ENCODE measurements around the gene NMUR1.
"Not testable (repeated sequence)": the region's sequence is repeated elsewhere in the genome, so short reads cannot be mapped to it uniquely, and the experiment has no call there.

The NMUR1 gene

GRCh38 chr2:231530099-231531011 is at the start of gene NMUR1:
Gene NMUR1 (minus strand): TSS chr2:231530445. CDS start chr2:231530361, 84 bp downstream.
- DNase-seq (ENCODE audit: low read depth): peak; percentile 55

GRCh38 chr2:231579560-231579959 is 49.3 kb upstream of the NMUR1 start:
- DNase-seq (ENCODE audit: low read depth): no peak

GRCh38 chr2:231578655-231579054 is 48.4 kb upstream of the NMUR1 start:
- DNase-seq (ENCODE audit: low read depth): not testable (repeated sequence)

GRCh38 chr2:231576465-231576864 is 46.2 kb upstream of the NMUR1 start:
- no peak for DNase-seq (ENCODE audit: low read depth)

- no peak for DNase-seq (ENCODE audit: low read depth)
These were observed 45.5 kb upstream of the NMUR1 start for GRCh38 chr2:231575612-231576256.

- no peak for DNase-seq (ENCODE audit: low read depth)
These were observed 43.6 kb upstream of the NMUR1 start for GRCh38 chr2:231573698-231574421.

- DNase-seq (ENCODE audit: low read depth): no peak
These were observed 42.9 kb upstream of the NMUR1 start for GRCh38 chr2:231573096-231573495.

GRCh38 chr2:231571661-231572191 is 41.5 kb upstream of the NMUR1 start:
- DNase-seq (ENCODE audit: low read depth): no peak

- not testable (repeated sequence) for DNase-seq (ENCODE audit: low read depth)
These were observed 40.7 kb upstream of the NMUR1 start for GRCh38 chr2:231570915-231571314.

- DNase-seq (ENCODE audit: low read depth): no peak
These were observed 38.7 kb upstream of the NMUR1 start for GRCh38 chr2:231568785-231569435.

- no peak for DNase-seq (ENCODE audit: low read depth)
These were observed 38.0 kb upstream of the NMUR1 start for GRCh38 chr2:231568098-231568784.

- no peak for DNase-seq (ENCODE audit: low read depth)
These were observed 36.9 kb upstream of the NMUR1 start for GRCh38 chr2:231567159-231567558.

- DNase-seq (ENCODE audit: low read depth): no peak
These were observed 35.8 kb upstream of the NMUR1 start for GRCh38 chr2:231565887-231566594.

GRCh38 chr2:231563378-231563961 is 33.2 kb upstream of the NMUR1 start:
- DNase-seq (ENCODE audit: low read depth): no peak

GRCh38 chr2:231557571-231558217 is 27.4 kb upstream of the NMUR1 start:
- DNase-seq (ENCODE audit: low read depth): no peak

GRCh38 chr2:231556981-231557380 is 26.7 kb upstream of the NMUR1 start:
- DNase-seq (ENCODE audit: low read depth): no peak

GRCh38 chr2:231556496-231556895 is 26.3 kb upstream of the NMUR1 start:
- not testable (repeated sequence) for DNase-seq (ENCODE audit: low read depth)

GRCh38 chr2:231554748-231555545 is 24.7 kb upstream of the NMUR1 start:
- DNase-seq (ENCODE audit: low read depth): no peak

GRCh38 chr2:231554327-231554726 is 24.1 kb upstream of the NMUR1 start:
- no peak for DNase-seq (ENCODE audit: low read depth)

All from stimulated activated CD8-positive, alpha-beta memory T cell treated with anti-CD3 and anti-CD28 coated beads, Interleukin-15, amount 100 ng/mL, for 24 hours (primary cell).